NCI-H2171 treated with DMSO at 0.1 percent for 48 hours (cell line): ENCODE measurements around the gene ZNF487.
"Not testable (repeated sequence)": the region's sequence is repeated elsewhere in the genome, so short reads cannot be mapped to it uniquely, and the experiment has no call there.

Experiments used
- DNase-seq: peaks from one replicate; lab custom pipeline; 2025; lab: John Stamatoyannopoulos, UW

Gene ZNF487

DNA sequence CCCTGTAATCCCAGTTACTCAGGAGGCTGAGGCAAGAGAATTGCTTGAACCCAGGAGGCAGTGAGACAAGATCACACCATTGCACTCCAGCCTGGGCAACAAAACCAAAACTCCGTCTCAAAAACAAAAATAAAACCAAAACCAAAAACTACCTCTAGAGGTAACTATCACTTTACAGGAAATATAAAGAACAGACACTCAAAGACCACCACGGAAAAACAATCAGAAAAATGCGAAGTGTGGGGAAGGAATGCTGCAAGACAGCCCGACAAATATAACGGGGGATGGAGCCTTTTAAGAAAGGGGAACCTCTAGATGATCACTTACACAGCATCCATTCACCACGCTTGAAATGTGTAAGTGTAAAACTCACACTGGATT is 32.2 kb upstream of the ZNF487 start:
- no peak for DNase-seq

DNA sequence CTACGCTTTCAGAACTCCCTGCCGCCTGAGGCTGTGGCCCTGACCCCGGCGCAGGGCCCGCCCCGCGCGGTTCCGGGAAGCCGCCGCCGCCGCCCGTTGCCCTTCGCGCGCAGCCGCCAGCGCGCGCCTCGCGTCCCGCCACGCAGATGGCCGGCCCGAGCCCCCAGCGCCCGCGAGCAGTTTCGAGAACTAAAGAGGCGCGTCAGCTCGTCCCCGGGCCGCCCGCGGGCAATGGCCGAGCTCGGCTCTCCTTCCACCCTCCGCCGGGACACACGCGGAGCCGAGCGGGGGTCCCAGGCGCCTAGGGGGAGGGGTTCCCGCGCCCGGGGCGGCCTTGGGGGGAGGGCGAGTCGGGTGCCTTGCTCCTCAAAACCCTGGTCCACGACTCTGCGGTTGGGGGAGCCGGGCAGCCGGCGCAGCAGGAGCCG is 29.7 kb upstream of the ZNF487 start:
- DNase-seq, result peak; percentile 15

DNA sequence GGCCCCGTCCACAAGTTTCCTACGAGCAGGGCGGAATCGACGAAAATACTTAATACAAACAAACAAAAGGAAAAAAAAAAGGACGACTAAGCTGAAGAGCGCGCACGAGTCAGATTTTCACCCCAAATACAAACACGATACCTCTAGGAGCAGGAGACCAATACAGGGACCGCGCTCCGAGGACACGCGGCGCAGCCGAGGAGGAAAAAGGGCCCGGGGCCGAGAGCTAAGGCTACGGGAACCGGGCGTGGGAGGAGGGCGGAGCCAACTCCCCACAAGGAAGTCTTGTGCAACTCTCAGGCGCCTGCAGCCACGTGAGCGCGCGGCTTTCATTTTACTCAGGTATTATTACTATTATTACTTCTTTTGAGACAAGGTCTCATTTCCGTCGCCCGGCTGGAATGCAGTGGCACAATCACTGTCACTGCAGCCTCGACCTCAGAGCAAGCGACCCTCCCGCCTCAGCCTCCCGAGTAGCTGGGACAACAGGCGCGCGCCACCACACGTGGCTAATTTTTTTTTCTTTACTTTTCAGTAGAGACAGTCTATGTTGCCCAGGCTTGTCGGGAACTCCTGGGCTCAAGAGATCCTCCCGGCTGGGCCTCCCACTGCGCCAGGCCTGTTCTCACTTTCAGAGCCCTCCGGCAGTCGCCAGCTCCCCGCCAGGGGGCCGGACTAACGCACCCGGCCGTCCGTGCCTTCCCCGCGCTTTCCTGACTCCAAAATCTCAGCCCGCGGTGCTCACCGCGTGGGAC is 29.2 kb upstream of the ZNF487 start:
- DNase-seq, result peak; percentile 63

DNA sequence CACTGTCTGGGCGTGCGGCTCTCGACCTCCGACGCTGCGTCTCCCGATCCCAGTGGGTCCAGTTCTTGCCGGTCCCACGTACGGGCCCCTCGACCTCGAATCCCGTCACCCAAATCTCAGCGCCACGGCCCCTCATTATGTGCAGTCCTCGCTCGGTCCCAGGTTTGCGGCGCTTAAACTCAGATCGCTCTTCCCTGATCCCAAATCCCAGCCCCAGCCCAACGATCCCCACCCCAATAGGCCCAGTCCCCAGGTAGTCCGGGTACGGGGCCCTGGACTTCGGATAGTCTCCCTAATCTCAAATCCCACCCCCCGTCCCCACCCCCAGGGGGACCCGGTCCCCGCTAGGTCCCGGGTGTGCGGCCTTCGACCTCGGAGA is 28.6 kb upstream of the ZNF487 start:
- no peak for DNase-seq

DNA sequence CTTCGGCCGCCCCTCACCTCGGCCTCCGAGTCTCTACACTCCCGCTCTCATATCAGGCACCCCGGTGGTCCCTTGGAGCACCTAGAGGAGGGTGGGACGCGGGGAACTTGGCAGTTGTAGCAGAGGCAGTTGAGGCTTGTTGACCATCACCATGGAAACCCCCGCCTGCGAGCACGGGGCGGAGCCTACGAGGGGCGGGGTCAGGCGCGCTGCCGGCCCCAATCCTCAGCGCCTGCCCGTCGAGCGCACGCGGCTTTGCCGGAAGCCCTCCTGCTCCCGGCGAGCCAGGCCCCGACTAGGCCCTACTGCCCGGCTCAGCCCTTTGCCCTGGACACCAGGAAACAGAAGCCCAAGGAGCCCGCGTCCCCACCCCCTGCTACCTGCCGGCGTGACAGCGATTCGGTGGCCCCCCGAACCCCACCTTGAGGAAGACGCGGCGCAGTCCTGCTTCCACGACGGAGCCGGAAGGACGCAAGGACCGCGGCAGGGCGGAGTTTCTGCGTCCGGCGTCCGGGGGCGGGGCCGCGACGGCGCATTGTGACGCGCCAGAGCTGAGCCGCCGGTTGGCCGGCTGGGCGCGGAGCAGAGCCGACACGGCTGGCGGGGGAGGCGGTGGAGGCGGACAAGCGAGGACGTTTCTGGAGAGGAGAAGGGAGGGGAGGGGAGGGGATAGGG is 28.1 kb upstream of the ZNF487 start, which contains the start of gene HNRNPF:
TSS of gene HNRNPF (minus strand) at position 477 of the 675 bp plus-strand sequence. CDS start 21,302 bp downstream, outside the sequence.
- peak; percentile 77 for DNase-seq

DNA sequence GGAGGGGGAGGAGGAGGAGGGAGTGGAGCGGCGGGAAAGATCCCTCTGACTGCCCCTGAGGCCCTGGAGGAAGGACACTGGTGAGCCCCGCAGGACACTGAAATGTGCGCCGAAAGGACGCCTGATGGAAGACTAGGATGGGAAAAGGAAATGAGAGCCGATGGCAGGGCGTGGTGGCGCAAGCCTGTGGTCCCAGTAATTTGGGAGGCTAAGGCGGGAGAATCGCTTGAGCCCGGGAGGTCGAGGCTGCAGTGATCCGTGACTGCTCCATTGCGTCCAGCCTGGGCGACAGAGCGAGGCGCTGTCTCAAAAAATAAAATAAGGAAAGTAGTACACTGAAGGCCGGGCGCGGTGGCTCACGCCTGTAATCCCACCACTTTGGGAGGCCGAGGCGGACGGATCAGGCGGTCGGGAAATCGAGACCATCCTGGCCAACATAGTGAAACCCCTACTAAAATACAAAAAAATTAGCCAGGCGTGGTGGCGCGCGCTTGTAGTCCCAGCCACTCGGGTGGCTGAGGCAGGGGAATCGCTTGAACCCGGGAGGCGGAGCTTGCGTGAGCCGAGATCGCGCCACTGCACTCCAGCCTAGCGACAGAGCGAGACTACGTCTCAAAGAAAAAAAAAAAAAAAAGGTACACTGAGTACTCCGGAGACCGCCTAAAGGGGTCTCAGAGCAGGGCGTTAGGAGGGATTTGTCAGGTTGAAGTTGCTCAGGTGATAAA is 27.4 kb upstream of the ZNF487 start:
- no peak for DNase-seq

DNA sequence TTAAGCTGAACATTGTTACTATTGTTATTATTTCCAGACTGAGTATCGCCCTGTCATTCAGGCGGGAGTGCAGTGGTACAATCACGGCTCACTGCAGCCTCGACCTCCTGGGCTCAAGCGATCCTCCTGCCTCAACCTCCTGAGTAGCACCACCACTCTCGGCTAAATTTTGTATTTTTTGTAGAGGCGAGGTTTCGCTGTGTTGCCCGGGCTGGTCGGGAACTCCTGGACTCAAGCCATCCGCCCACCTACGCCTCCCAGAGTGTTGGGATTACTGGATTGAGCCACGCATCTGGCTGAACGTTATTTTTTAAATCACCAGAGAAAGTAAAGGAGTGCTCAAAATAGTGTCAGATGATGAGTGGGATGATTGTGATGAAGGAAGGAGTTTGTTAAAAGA is 26.6 kb upstream of the ZNF487 start:
- no peak for DNase-seq

DNA sequence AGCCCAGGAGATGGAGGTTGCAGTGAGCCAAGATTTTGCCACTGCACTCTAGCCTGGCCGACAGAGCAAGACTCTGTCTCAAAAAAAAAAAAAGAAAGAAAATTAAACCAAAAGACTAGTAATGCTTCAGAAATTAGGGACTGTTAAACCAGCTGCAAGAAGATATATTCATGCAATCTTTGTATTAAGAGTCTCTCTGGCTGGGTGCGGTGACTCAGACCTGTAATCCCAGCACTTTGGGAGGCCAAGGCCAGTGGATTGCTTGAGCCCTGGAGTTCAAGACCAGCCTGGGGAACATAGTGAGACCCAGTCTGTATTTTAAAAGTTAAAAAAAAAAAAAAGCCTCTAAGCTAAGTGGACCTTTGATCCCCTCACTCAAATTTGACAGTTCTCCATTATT is 25.4 kb upstream of the ZNF487 start:
- DNase-seq, result no peak

DNA sequence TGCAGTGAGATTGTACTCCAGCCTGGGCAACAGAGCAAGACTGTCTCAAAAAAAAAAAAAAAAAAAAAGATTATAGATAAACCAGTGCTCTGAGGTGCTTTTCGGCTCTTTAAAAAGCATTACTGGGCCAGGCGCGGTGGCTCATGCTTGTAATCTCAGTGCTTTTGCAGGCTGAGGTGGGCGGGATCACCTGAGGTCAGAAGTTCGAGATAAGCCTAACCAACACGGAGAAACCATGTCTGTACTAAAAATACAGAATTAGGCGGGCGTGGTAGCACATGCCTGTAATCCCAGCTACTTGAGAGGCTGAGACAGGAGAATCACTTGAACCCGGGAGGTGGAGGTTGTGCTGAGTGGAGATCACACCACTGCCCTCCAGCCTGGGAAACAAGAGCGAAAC is 21.4 kb upstream of the ZNF487 start:
- DNase-seq, result no peak

DNA sequence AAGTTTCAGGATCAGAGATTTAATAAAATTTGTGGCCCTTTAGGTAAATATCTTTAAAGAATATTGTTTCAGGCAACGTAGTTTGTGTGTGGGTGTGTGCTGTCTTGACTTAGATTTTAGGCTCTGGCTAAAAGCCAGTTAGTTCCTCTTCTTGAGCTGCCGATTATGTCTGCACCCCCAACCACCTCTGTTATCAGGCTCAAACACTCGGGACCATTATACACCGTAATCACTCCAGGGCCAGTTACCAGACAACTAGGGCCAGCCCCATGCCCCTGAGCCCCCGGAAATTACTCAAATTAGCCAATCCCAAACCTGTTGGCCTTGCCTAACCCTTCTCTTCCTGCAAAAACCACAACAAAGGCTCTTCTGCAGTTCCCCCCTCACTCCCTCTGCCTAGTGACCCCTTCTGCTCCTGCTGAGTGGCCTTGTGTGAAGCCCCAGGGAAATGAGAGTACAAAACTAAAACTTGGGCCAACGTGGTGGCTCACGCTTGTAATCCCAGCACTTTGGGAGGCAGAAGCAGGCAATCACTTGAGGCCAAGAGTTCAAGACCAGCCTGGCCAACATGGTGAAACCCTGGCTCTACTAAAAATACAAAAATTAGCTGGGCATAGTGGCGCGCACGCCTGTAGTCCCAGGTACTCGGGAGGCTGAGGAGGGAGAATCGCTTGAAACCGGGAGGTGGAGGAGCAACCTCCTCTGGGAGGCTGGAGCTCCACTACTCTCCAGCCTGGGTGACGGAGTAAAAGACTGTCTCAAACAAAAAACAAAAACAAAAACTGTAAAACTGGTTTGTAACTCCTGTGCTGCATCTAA is 18.8 kb upstream of the ZNF487 start:
- no peak for DNase-seq

DNA sequence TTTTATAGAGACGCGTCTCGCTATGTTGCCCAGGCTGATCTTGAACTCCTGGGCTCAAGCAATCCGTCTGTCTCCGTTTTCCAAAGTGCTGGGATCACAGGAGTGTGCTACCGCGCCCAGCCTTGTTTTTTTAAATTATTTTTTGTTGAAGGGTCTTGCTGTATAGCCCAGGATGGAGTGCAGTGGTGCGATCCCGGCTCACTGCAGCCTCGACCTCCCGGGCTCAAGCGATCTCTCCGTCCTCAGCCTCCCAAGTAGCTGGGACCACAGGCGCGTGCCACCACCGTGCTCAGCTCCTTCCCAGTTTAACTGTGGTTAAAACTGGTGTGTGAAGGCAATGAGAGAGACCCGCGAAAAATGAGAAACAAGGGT is 16.9 kb upstream of the ZNF487 start:
- DNase-seq, result no peak

DNA sequence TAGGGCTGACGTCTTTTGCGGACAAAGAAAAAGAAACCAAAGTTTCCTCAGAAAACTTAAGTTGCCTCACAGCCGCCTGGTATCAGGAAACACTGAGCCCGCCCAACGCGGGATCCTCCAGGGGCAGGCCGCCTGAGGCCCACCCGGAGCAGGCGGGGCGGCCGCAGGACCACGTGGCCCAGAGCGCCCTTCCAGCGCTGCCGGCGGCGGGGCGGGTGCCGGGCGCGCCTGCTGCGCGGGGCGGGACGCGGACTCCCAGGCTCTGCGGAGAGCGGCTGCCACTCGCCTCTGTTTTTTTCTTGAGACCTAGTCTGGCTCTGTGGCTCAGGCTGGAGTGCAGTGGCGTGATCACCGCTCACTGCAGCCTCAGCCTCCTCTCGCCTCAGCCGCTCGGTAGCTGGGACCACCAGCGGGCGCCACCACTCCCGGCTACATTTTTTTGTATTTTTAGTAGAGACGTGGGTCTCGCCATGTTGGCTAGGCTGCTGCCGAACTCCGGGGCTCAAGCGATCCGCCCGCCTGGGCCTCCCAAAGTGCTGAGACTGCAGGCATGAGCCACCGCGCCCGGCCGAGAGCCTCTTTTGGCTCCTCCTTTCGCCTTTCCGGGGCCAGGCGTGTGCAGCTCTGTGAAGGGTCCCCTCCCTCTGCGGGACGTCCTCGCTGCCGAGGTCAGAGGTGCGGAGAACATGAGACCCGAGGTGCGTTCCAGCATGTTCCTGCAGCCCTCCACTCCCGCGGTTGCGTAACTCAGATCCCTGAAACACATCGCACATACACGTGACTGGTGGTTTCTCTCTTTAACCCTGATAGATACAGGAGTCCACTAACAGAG is 16.3 kb upstream of the ZNF487 start:
- peak; percentile 75 for DNase-seq

DNA sequence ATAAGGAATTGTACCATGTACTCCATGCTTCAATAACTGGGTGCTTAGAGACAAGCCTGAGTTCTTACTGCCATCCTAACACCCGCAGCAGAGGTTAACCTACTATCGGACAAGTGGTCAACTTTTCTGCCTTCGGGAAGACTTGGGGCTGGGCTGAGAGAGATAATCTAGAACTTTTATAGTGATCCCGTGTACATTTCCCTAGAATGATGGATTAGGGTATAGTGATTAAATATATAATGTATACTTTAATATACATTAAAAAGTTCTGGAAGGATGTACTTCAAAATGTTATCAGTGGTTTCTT is 15.8 kb upstream of the ZNF487 start:
- DNase-seq, result no peak

DNA sequence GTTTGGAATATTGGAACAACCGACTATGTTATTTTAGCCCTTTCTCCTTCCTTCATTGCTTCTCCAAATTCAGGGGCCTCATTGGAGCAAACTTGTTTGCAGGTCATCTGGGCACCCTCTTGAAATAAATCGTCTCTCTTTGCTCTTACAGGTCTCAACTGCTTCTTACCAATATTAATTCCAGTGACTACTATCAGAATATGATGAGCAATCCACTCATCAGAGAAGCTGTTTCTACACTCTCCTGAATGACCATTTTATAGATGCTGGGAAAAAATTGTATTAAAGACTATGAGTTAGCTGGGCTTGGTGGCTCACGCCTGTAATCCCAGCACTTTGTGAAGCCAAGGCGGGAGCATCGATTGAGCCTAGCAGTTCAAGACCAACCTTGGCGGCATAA is 15.4 kb upstream of the ZNF487 start:
- no peak for DNase-seq

DNA sequence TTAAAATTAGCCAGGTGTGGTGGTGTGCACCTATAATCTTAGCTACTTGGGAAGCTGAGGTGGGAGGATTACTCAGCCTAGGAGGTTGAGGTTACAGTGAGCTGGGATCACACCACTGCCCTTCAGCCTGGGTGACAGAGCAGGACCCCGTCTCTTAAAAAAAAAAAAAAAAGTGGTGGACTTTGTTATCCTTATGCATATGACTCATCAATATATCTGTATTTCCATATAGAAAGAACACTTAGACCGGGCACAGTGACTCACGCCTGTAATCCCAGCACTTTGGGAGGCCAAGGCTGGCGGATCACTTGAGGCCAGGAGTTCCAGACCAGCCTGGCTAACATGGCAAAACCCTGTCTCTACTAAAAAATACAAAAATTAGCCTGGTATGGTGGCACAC is 15.0 kb upstream of the ZNF487 start:
- not testable (repeated sequence) for DNase-seq

DNA sequence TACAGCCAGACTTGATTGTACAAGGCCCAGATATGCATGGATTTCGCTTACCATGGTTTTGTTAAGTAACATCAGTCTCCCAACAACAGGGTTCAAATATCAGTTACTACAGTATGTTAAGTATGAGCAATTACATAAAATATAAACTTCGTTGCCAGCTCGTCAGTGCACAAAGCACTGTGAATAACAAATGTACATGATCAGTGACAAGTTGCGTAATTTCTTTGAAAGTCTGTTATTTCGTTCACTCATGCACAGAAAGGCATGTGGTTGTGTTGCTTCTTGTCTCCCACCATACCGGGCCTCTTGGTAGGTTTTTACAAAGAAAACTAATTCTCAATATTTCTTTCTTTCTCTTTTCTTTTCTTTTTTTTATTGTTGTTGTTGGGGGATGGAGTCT is 12.5 kb upstream of the ZNF487 start:
- DNase-seq, result no peak

DNA sequence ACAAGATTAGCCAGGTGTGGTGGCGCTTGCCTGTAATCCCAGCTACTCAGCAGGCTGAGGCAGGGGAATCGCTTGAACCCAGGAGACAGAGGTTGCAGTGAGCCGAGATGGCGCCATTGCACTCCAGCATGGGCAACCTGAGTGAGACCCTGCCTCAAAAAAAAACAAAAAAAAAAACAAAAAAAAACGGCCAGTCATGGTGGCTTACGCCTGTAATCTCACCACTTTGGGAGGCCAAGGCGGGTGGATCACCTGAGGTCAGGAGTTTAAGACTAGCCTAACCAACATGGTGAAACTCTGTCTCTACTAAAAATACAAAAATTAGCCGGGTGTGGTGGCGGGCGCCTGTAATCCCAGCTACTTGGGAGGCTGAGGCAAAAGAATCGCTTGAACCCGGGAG is 10.4 kb upstream of the ZNF487 start:
- DNase-seq, result not testable (repeated sequence)

DNA sequence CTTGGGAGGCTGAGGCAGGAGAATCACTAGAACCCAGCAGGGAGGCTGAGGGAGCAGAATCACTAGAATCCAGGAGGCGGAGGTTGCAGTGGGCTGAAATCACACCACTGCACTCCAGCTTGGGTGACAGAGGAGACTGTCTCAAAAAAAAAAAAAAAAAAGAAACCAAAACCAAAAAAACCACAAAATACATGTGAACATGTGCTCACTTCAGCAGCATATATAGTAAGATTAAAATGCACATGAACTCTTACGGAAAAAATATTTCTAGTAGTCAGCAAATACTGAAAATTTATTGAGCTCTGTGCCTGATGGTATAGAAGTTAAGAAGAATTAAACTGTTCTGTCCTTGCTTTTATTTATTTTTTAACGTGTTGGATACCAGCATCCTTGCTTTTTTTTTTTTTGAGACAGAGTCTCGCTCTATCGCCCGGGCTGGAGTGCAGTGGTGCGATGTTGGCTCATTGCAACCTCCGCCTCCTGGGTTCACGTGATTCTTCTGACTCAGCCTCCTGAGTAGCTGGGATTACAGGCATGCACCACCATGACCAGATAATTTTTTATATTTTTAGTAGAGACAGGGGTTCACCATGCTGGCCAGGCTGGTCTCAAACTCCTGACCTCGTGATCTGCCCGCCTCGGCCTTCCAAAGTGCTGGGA is 9.6 kb upstream of the ZNF487 start:
- DNase-seq, result no peak

DNA sequence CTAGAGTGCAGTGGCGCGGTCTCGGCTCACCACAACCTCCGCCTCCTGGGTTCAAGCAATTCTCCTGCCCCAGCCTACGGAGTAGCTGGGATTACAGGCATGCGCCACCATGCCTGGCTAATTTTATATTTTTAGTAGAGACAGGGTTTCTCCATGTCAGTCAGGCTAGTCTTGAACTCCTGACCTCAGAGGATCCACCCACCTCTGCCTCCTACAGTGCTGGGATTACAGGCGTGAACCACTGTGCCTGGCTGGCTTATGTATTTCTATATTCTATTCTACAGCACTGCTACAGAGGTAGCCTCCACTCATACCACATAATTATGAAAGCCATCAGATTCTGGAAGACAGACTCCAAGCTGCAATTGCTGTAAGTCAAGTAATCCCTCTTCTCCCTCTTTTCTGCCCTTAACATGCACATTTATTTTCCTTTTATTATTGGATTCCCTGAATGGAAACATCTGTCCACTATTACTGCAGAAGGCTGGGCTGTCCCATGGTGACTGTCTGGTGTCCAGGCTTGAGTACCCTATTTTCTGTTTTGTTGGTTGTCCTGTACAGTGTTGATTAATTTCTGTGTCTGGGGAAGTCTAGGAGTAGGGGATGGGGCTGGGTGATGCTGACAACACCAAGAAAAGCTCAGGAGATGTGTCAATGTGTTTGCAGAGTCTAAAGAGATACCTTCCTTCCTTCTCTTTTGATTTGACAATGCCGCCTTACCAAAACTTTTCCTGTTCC is 5.8 kb upstream of the ZNF487 start:
- DNase-seq, result no peak

DNA sequence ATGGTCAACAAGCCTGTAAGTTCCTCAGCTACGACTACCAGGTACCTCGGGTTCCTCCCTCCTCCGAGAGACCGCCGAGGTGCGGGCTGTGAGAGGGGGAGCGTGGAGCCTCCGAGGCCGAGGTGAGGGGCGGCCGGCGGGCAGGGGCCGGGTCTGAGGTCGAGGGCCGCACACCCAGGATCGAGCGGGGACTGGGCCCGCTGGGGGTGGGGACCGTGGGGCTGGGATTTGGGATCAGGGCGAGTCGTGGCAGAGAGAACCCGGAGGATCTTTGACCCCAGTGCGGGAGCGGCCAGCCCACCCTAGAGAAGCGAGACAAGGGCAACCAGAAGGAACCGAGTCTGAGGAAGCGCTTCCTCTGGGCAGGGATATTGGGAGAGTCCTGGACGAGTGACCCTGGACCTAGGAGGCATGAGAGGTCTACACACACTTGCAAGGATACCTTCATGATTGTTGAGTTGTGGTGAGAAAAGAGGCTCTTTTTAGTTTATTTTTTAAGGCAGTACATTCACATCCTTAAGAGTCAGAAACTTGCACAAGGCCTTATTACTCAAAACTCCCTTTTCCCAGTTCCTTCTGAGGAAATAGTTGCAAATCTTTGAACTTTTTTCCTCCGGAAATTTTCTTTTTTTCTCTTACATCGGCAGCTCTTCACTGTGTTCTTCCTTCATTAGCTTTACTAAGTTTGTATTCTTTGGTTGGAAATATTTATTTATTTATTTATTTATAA is 395 bp downstream of the ZNF487 start:
- no peak for DNase-seq
